DMS153 treated with DMSO at 0.1 percent for 48 hours (cell line): ENCODE data around the gene NFATC2.

Experiments used
- DNase-seq: peaks from one replicate; lab custom pipeline; 2025; ENCODE audit not compliant: unreplicated experiment; lab: John Stamatoyannopoulos, UW

Gene NFATC2

GRCh38 chr20:51542571-51543421, at the start of gene NFATC2:
TSS of gene NFATC2 (minus strand) at chr20:51542719. CDS start at chr20:51542499, 220 bp downstream.
- no peak for DNase-seq

DNA sequence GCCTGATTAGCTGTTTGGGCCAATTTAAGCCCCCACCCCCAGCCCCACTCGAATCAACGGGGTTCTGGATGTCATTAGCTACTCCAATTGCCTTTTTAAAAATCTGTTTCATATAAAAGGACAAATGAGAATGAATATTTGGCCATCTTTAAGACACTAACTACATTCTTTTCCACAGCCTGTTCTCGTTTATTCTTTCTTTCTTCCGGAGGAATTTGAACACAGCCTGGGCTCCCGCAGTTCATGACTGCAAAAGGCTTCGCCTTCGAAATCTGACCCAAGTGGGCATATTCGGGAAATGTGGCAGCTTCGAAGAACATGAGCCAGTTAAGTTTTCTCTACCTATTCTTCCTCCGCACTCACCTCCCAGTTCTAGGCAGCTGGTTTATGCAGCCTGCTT, 49.4 kb upstream of the NFATC2 start:
- no peak for DNase-seq

- DNase-seq: no peak
Measured at GRCh38 chr20:51588762-51589161, 46.2 kb upstream of the NFATC2 start.

- DNase-seq: no peak
Measured at GRCh38 chr20:51587145-51587544, 44.6 kb upstream of the NFATC2 start.

GRCh38 chr20:51586005-51586440, 43.5 kb upstream of the NFATC2 start:
- DNase-seq: no peak

- no peak for DNase-seq
Measured at GRCh38 chr20:51585148-51585547, 42.6 kb upstream of the NFATC2 start.

- no peak for DNase-seq
Measured at GRCh38 chr20:51584737-51585136, 42.2 kb upstream of the NFATC2 start.

DNA sequence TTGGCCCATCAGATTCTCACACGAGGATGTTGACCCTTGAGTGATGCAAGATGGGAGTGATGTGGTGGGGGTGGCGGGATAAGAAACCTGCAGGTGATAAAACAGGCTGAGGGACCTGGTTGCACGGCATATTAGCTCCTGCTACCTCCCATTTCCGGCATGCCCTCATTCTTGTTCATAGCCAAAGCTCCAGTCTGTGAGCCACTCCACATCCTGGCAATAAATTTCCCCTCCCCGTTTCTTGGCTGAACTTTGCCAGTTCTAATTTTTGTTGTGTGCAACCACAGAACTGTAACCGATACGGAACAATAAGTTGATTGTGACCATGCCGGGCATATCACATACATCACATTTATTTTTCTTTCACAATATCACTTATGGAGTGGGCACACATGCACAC, 41.6 kb upstream of the NFATC2 start:
- no peak for DNase-seq

GRCh38 chr20:51583499-51583898, 41.0 kb upstream of the NFATC2 start:
- peak; percentile 83 for DNase-seq

- DNase-seq: peak; percentile 11
Measured at GRCh38 chr20:51583073-51583472, 40.6 kb upstream of the NFATC2 start.

GRCh38 chr20:51581571-51581970, 39.1 kb upstream of the NFATC2 start:
- DNase-seq: no peak

DNA sequence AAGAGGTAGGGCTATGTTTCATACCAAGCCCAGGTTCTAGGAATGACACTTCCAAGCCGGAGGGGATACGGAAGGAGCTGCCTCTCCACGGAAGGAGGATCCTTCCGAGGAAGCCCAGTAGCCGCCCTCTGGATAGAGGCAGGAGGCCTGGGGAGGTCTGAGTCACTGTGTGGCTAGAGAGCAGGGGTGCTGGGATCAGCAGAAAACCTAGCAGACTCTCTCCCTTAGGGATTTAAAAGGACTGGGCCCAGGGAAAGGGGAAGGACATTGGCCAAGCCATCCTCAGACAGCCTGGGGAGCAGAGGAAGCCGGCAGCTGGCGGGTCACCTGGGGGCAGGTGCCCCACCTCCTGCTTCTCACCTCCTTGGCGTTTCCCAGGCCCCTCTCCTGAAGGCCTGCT, 36.6 kb upstream of the NFATC2 start:
- no peak for DNase-seq

GRCh38 chr20:51578145-51578459, 35.6 kb upstream of the NFATC2 start:
- no peak for DNase-seq

DNA sequence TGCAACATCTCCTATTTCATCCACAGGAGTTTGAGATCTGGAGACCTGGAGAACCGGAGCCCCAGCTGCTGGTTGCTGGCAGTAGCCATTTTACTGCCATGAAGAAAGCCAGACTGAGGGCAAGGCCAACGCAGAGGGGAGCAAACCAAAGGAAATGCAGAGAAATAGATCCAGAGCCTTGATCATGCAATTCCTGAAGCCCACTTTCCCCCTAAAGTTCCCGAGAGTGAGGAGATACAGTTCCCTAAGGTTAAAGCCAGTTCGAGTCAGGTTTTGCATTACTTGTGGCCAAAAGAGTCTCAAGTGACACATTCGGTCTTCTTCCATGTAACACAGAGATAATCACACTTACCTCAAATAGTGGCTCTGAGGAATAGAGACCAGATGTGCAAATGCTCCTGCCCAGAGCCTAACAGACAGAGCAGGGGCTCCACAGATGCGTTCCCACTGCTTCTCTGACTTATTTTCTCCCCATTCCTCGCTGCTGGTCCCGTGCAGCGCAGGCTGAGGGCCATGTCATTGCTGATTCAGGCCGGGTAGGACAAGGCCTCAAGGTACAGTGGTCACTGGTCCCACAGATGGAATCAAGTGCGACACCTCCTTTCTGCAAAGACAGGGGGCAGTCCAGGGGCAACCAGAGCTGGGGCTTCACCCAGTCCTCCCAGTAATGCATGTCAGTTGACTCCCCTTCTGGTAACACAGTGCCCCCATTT, 35.1 kb upstream of the NFATC2 start:
- no peak for DNase-seq

- DNase-seq: no peak
Measured at GRCh38 chr20:51575486-51575885, 33.0 kb upstream of the NFATC2 start.

- DNase-seq: no peak
Measured at GRCh38 chr20:51574248-51575033, 31.9 kb upstream of the NFATC2 start.

DNA sequence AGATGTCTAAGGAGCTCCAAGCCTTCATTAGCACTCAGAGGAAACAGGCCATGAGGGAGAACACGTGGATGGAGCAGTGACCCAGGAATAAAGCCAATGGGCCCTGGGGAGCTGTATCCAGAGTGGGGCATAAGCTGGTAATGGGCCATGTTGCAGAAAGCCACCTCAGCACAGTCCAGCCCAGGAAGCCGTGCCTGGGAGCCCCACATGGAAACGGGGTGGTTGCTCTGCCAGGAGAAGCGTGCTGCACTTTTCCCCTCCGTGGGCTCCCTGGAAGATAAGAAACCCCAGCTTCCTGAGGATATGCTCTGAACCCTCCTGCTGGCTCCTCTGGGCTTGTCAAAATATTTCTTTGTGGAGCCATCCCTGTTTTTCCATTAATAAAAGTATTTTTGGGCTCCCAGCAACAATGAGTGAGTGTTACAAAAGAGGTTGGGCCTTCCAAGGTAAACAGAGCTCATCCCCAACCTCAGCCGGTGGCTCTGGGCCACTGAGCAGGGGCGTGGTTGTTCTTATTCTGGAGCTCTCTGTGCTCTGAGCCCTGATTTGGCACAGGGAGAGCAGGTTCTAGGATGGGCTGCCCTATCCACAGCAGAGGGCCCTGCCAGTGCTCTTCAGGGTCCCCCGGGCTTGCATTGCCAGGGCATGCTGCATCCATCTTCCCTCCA, 31.2 kb upstream of the NFATC2 start:
- DNase-seq: no peak

DNA sequence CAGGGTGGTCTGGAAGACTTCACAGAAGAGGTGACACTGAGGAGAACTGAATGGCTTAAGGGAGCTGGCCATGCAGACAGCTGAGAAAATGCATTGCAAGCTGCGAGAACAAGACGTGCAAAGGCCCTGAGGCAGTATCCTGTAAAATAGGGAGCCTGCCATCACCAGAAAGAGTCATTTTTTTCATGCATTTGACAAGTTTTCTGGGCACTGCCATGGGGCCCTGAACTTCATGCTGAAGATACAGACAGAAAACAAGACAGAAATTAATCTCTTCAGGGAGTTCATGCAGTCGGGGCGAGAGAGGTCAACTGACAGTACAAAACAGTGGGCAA, 28.9 kb upstream of the NFATC2 start:
- DNase-seq: no peak

- DNase-seq: no peak
Measured at GRCh38 chr20:51570739-51571459, 28.4 kb upstream of the NFATC2 start.
